HepG2 (cell line): ENCODE measurements around the gene CLPTM1L. TPM values are rescaled to one million over a fixed set of nuclear protein-coding genes. Genes with fewer than 3 reads are reported as not detected.
A peak's percentile ranks its signal among the peaks of the same experiment; 100 is the strongest.

ENCODE experiments used
- ATAC-seq: fragments of 200-7000 bp; cut with Tn5 transposase; 3 replicates; pipeline ENCODE4 v1.9.1; 2020; ENCODE audit warnings: mild to moderate bottlenecking, moderate library complexity
- BruUV-seq: library from RNA; stranded (reverse); fragments of 400-500 nt; replicated peaks from 2 replicates; lab custom pipeline; 2021; lab: Mats Ljungman, UMichigan
- CTCF ChIA-PET: fragments of 300-600 bp; formaldehyde crosslinking; extraction: SDS; loops from one replicate; lab custom pipeline; 2021; ENCODE audit warnings: low total read pairs, inconsistent platforms, low intra/inter-chr PET ratio; lab: Yijun Ruan, JAX
- POLR2A ChIA-PET: fragments of 350-600 bp; sonication (Branson Sonifier 250); formaldehyde crosslinking; loops from one replicate; lab custom pipeline; 2020; ENCODE audit warnings: antibody characterized with exemption, inconsistent platforms; lab: Yijun Ruan, JAX
- DNase-seq: peaks from one replicate; pipeline ENCODE4 v3.0.0-alpha.2; 2015; ENCODE audit warnings: low spot score
- FAIRE-seq: peaks from 3 replicates; lab custom pipeline; 2011; peaks lifted over from hg19 to GRCh38; lab: Jason Lieb, UNC
- H2AFZ ChIP-seq: one replicate; pipeline ENCODE4 v1.6.1; 2011; ENCODE audit warnings: low read length, inconsistent platforms
- H3K27ac ChIP-seq: fragments of 300-600 bp; 3 replicates; pipeline ENCODE4 v1.8.0; 2011; ENCODE audit warnings: mixed run types, mild to moderate bottlenecking, mixed read lengths, low read length, inconsistent platforms; ENCODE audit not compliant: insufficient read depth; ENCODE audit errors: extremely low read length
- H3K27me3 ChIP-seq, 2 experiments: fragments of 200-600 bp in 1 of 2; 2 replicates in 1 of 2; 3 replicates in 1 of 2; pipeline versions ENCODE4 v1.6.0 to v1.8.0; 2011; ENCODE audit warnings: low read length in 2 of 2, mild to moderate bottlenecking in 2 of 2, moderate library complexity in 2 of 2, inconsistent platforms in 1 of 2; ENCODE audit not compliant: insufficient read depth in 2 of 2, control insufficient read depth in 1 of 2
- H3K36me3 ChIP-seq, 2 experiments: fragments of 200-600 bp in 1 of 2; replicated peaks in 1 of 2; 2 replicates in 1 of 2; 3 replicates in 1 of 2; pipeline versions ENCODE4 v1.5.1 to v1.8.0; 2011; ENCODE audit warnings: low read length in 2 of 2, inconsistent platforms in 1 of 2; ENCODE audit not compliant: insufficient read depth in 2 of 2, control insufficient read depth in 1 of 2
- H3K4me1 ChIP-seq: 2 replicates; pipeline ENCODE4 v1.5.1; 2012; ENCODE audit warnings: low read length, inconsistent platforms; ENCODE audit not compliant: insufficient read depth
- H3K4me2 ChIP-seq: 2 replicates; pipeline ENCODE4 v1.6.0; 2011; ENCODE audit warnings: low read depth, low read length, inconsistent platforms
- H3K4me3 ChIP-seq, 3 experiments: fragments of 200-600 bp in 1 of 3; sonication (generic), shearing (Covaris generic) in 1 of 3; replicated peaks in 1 of 3; 2 replicates each; pipeline ENCODE4 v1.5.1; 2011 to 2016; ENCODE audit warnings: low read length in 3 of 3, inconsistent platforms in 2 of 3, low read depth in 2 of 3, mild to moderate bottlenecking in 2 of 3, control low read depth in 1 of 3, mixed read lengths in 1 of 3; ENCODE audit not compliant: insufficient read depth in 1 of 3
- H3K79me2 ChIP-seq: one replicate; pipeline ENCODE4 v1.6.1; 2011; ENCODE audit warnings: low read length, inconsistent platforms; ENCODE audit not compliant: insufficient read depth
- H3K9ac ChIP-seq: 2 replicates; pipeline ENCODE4 v1.6.0; 2011; ENCODE audit warnings: mild to moderate bottlenecking, low read depth, low read length, inconsistent platforms; ENCODE audit not compliant: insufficient read depth
- H3K9me3 ChIP-seq: 2 replicates; pipeline ENCODE4 v1.5.1; 2012; ENCODE audit warnings: mild to moderate bottlenecking, low read length
- H4K20me1 ChIP-seq: 2 replicates; pipeline ENCODE4 v1.6.0; 2011; ENCODE audit warnings: inconsistent platforms, mild to moderate bottlenecking, low read length, moderate library complexity; ENCODE audit not compliant: insufficient read depth
- ATF1 ChIP-seq: IDR thresholded peaks from 2 replicates; pipeline ENCODE4 v1.6.1; 2016; ENCODE audit warnings: mild to moderate bottlenecking, control low read depth
- ISX ChIP-seq: sonication (generic); formaldehyde crosslinking; conservative IDR thresholded peaks from 2 replicates; pipeline ENCODE4 v1.5.0; 2020; ENCODE audit warnings: missing genetic modification reagents
- MIXL1 ChIP-seq: IDR thresholded peaks from 2 replicates; pipeline ENCODE4 v1.6.1; 2016
- SKI ChIP-seq: fragments of 450-650 bp; IDR thresholded peaks from one replicate; pipeline ENCODE4 v1.6.1; 2018; ENCODE audit warnings: mild to moderate bottlenecking; ENCODE audit not compliant: partially characterized antibody
- SP2 ChIP-seq: sonication (generic); formaldehyde crosslinking; IDR thresholded peaks from 2 replicates; pipeline ENCODE4 v1.5.1; 2020; ENCODE audit warnings: mild to moderate bottlenecking, missing genetic modification reagents
- YEATS4 ChIP-seq: sonication (generic); formaldehyde crosslinking; IDR thresholded peaks from 2 replicates; pipeline ENCODE4 v1.4.0; 2020; ENCODE audit warnings: missing genetic modification reagents, borderline replicate concordance
- ZNF772 ChIP-seq: sonication (generic); formaldehyde crosslinking; IDR thresholded peaks from 2 replicates; pipeline ENCODE4 v1.5.0; 2020; ENCODE audit warnings: mild to moderate bottlenecking, missing genetic modification reagents
- ZNF879 ChIP-seq: sonication (generic); formaldehyde crosslinking; IDR thresholded peaks from 2 replicates; pipeline ENCODE4 v1.8.1; 2023; ENCODE audit warnings: missing genetic modification reagents
- WGBS: methylation state at CpG from one replicate; pipeline ENCODE4 v1.1.6; 2017; ENCODE audit warnings: low lambda C conversion rate; 5-methylcytosine and 5-hydroxymethylcytosine counted together
- in situ Hi-C: cut with HindIII; loops from 2 replicates; pipeline ENCODE4 v1.10.0; 2017; ENCODE audit warnings: low pct_unique_long_range_greater_than_20kb; ENCODE audit not compliant: extremely low pct_ligation_motif_present
- intact Hi-C: fragments of 100-400 bp; cut with micrococcal nuclease; formaldehyde crosslinking; loops from one replicate; pipeline ENCODE4 v1.10.0; 2022; ENCODE audit not compliant: unreplicated experiment
- polyA plus RNA-seq, 8 experiments: library from polyadenylated mRNA; depleted of rRNA in 3 of 8; stranded (reverse) in 7 of 8; unstranded in 1 of 8; fragments of >200 nt; fragmentation: Illumina TruSeq in 4 of 8; extraction: Trizol in 4 of 8; gene quantifications; 2 replicates each; pipeline versions ENCODE4 v1.2.1 to v1.2.3, GENCODE V29; 2011 to 2016; ENCODE audit warnings: low read depth in 4 of 8, missing spikeins in 1 of 8, mixed read lengths in 1 of 8; ENCODE audit not compliant: insufficient read depth in 1 of 8
- total RNA-seq, 5 experiments: library from RNA; depleted of rRNA; stranded (reverse); fragments of >200 nt; fragmentation: Illumina TruSeq; extraction: Trizol; gene quantifications; 2 replicates each; pipeline ENCODE4 v1.2.3, GENCODE V29; 2016; ENCODE audit warnings: low read depth in 1 of 5
- TF ChIP-seq, protein P1 (sequence below): sonication (generic); formaldehyde crosslinking; IDR thresholded peaks from 2 replicates; pipeline ENCODE4 v1.4.0; 2020; ENCODE audit warnings: missing genetic modification reagents, mild to moderate bottlenecking, borderline replicate concordance
- TF ChIP-seq, protein P2 (sequence below): sonication (generic); formaldehyde crosslinking; IDR thresholded peaks from 2 replicates; pipeline ENCODE4 v1.5.1; 2020; ENCODE audit warnings: missing genetic modification reagents, mild to moderate bottlenecking, borderline replicate concordance
- TF ChIP-seq, protein P3 (sequence below): sonication (generic); formaldehyde crosslinking; IDR thresholded peaks from 2 replicates; pipeline ENCODE4 v1.4.0; 2020; ENCODE audit warnings: mild to moderate bottlenecking, missing genetic modification reagents
- TF ChIP-seq, protein P4 (sequence below): IDR thresholded peaks from 2 replicates; pipeline ENCODE4 v1.6.1; 2016; ENCODE audit warnings: missing genetic modification reagents, missing compliant biosample characterization

The CLPTM1L gene
- total and polyA plus RNA-seq, 2 of the 13 experiments (the other 11 are each of a cell fraction or from before 2014, with no cell fraction given), result 80.3 to 124 TPM

DNA sequence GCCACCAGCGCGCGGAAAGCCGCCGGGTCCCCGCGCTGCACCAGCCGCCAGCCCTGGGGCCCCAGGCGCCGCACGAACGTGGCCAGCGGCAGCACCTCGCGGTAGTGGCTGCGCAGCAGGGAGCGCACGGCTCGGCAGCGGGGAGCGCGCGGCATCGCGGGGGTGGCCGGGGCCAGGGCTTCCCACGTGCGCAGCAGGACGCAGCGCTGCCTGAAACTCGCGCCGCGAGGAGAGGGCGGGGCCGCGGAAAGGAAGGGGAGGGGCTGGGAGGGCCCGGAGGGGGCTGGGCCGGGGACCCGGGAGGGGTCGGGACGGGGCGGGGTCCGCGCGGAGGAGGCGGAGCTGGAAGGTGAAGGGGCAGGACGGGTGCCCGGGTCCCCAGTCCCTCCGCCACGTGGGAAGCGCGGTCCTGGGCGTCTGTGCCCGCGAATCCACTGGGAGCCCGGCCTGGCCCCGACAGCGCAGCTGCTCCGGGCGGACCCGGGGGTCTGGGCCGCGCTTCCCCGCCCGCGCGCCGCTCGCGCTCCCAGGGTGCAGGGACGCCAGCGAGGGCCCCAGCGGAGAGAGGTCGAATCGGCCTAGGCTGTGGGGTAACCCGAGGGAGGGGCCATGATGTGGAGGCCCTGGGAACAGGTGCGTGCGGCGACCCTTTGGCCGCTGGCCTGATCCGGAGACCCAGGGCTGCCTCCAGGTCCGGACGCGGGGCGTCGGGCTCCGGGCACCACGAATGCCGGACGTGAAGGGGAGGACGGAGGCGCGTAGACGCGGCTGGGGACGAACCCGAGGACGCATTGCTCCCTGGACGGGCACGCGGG, 49.9 kb downstream of the CLPTM1L start, which contains the start of gene TERT:
TERT (minus strand) TSS at position 234 of the 815 bp plus-strand sequence; CDS start at position 155, 79 bp downstream.
- Histone ChIP-seq H3K9ac (0 out of 2 replicates have a peak within 1 kb of the TSS, but pooled peaks have one; percentile 22), H3K4me2 (peak within 1 kb of the TSS; percentile 49), H2AFZ (no peak within 1 kb of the TSS), H3K36me3 (no peaks in the 10 kb centered on the region), H3K27ac (no peak within 1 kb of the TSS), H3K4me1 (peaks cover 18% of the 10 kb centered on the region), H3K4me3 (peak within 1 kb of the TSS; percentile 40 to 68 (median 47); a peak in 4 of 6 replicates), H4K20me1 (no peaks in the 10 kb centered on the region), H3K79me2 (no peaks in the 10 kb centered on the region), H3K9me3 (no peaks in the 10 kb centered on the region), H3K27me3 (peaks cover 9 to 41% of the 10 kb centered on the region in 2 experiments; a peak in 4 of 5 replicates)
- ATAC-seq (peak; percentile 69), FAIRE-seq (no peak), DNase-seq (no peak)
- no TSS peak for BruUV-seq
- CTCF ChIA-PET, result no interaction called here
- intact Hi-C loops, result no loop called here
- 68% methylated on average over 33 of the region's 102 CpGs for WGBS
- POLR2A ChIA-PET, result interaction anchor here (1.0 kb wide), 1 partner anchor 31 kb away, joined by 5 read pairs; no protein-coding TSS in a partner anchor
- in situ Hi-C loops, result no loop called here
- TF ChIP-seq, protein P1, sequence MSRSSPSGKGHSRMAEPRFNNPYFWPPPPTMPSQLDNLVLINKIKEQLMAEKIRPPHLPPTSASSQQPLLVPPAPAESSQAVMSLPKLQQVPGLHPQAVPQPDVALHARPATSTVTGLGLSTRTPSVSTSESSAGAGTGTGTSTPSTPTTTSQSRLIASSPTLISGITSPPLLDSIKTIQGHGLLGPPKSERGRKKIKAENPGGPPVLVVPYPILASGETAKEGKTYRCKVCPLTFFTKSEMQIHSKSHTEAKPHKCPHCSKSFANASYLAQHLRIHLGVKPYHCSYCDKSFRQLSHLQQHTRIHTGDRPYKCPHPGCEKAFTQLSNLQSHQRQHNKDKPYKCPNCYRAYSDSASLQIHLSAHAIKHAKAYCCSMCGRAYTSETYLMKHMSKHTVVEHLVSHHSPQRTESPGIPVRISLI (CRISPR knock-in tag), result no peak
- TF ChIP-seq, protein P2, sequence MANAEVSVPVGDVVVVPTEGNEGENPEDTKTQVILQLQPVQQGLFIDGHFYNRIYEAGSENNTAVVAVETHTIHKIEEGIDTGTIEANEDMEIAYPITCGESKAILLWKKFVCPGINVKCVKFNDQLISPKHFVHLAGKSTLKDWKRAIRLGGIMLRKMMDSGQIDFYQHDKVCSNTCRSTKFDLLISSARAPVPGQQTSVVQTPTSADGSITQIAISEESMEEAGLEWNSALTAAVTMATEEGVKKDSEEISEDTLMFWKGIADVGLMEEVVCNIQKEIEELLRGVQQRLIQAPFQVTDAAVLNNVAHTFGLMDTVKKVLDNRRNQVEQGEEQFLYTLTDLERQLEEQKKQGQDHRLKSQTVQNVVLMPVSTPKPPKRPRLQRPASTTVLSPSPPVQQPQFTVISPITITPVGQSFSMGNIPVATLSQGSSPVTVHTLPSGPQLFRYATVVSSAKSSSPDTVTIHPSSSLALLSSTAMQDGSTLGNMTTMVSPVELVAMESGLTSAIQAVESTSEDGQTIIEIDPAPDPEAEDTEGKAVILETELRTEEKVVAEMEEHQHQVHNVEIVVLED (CRISPR knock-in tag), result no peak
- TF ChIP-seq MIXL1 (CRISPR knock-in tag) (no peak), YEATS4 (0 out of 2 replicates have a peak, but pooled peaks have one; percentile 28), ZNF879 (CRISPR knock-in tag) (no peak), ZNF772 (CRISPR knock-in tag) (no peak), SKI (no peak), ATF1 (CRISPR knock-in tag) (no peak), SP2 (CRISPR knock-in tag) (peak; percentile 26; the same call in 1 of the 2 replicates), ISX (CRISPR knock-in tag) (no peak)
- TF ChIP-seq, protein P3, sequence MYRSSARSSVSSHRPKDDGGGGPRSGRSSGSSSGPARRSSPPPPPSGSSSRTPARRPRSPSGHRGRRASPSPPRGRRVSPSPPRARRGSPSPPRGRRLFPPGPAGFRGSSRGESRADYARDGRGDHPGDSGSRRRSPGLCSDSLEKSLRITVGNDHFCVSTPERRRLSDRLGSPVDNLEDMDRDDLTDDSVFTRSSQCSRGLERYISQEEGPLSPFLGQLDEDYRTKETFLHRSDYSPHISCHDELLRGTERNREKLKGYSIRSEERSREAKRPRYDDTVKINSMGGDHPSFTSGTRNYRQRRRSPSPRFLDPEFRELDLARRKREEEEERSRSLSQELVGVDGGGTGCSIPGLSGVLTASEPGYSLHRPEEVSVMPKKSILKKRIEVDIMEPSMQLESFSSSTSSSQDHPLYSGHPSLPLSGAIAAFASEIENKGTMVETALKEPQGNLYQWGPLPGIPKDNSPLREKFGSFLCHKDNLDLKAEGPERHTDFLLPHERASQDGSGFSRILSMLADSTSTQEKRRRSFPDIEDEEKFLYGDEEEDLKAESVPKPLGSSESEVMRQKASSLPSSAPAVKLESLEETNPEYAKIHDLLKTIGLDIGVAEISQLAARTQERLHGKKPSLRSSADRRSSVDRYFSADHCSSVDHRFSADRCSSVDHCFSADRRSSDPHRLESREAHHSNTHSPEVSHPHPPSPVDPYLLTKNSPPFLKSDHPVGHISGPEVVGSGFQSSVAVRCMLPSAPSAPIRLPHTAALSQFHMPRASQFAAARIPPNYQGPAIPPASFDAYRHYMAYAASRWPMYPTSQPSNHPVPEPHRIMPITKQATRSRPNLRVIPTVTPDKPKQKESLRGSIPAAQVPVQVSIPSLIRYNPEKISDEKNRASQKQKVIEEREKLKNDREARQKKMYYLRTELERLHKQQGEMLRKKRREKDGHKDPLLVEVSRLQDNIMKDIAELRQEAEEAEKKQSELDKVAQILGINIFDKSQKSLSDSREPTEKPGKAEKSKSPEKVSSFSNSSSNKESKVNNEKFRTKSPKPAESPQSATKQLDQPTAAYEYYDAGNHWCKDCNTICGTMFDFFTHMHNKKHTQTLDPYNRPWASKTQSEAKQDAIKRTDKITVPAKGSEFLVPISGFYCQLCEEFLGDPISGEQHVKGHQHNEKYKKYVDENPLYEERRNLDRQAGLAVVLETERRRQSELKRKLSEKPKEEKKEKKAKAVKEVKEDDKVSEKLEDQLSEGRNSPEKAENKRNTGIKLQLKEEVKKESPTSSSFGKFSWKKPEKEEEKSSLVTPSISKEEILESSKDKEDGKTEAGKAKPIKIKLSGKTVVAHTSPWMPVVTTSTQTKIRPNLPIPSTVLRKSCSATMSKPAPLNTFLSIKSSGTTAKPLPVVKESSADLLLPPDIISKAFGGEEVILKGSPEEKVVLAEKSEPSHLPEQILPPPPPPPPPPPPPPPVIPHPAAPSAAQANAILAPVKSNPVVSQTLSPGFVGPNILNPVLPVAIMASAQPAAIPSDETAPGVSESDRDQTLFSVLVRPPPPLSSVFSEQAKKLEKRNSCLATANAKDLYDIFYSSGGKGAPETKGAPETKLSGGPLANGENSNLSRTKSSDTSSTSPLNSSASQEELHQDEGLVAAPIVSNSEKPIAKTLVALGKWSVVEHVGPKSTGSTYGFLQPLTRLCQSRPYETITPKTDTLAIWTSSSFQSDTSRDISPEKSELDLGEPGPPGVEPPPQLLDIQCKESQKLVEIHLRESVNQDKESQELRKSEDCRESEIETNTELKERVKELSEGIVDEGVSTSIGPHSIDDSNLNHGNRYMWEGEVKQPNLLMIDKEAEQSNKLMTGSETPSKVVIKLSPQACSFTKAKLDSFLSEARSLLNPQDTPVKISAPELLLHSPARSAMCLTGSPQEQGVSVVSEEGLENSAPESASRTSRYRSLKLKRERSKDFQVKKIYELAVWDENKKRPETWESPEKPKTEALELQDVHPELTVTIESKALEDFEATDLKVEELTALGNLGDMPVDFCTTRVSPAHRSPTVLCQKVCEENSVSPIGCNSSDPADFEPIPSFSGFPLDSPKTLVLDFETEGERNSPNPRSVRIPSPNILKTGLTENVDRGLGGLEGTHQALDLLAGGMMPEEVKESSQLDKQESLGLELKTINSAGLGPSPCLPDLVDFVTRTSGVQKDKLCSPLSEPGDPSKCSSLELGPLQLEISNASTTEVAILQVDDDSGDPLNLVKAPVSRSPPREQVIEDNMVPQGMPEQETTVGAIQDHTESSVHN, result no peak
- TF ChIP-seq, protein P4, sequence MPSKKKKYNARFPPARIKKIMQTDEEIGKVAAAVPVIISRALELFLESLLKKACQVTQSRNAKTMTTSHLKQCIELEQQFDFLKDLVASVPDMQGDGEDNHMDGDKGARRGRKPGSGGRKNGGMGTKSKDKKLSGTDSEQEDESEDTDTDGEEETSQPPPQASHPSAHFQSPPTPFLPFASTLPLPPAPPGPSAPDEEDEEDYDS (CRISPR knock-in tag), result no peak
